Measurements from ENCODE around the gene C2CD4A. TPM values are rescaled to one million over a fixed set of nuclear protein-coding genes. Genes with fewer than 3 reads are reported as not detected.

C2CD4A gene
- total RNA-seq, 3 donors from 2014 or later (not counting 1 experiment from before 2014, with no cell fraction given) = not detected

GRCh38 chr15:62107571-62108121 is 40.9 kb downstream of the C2CD4A start:
- Mint-ChIP-seq H3K36me3 (no peaks in the 10 kb centered on the region), H3K27ac (no peak overlapping the region), H3K4me3 (no peak overlapping the region), H3K9me3 (no peaks in the 10 kb centered on the region), H3K4me1 (no peaks in the 10 kb centered on the region), H3K27me3 (ENCODE audit: low read depth in 2 of 2) (peaks cover 21 to 30% of the 10 kb centered on the region in 2 donors)
- Histone ChIP-seq H3K27me3 (ENCODE audit: control insufficient read depth, insufficient read depth, low read length) (no peaks in the 10 kb centered on the region), H3K27ac (ENCODE audit: low read length) (no peak overlapping the region), H3K4me3 (ENCODE audit: low read length) (no peak overlapping the region), H3K4me1 (ENCODE audit: control insufficient read depth, insufficient read depth, low read length) (no peaks in the 10 kb centered on the region), H3K36me3 (ENCODE audit: control insufficient read depth, insufficient read depth, low read length) (no peaks in the 10 kb centered on the region), H3K9me3 (ENCODE audit: control insufficient read depth, insufficient read depth, low read length) (no peaks in the 10 kb centered on the region)
- DNase-seq = no peak
- no peak for ATAC-seq
- no peak for TF ChIP-seq CTCF (IDR thresholded peaks at IDR 0.05)
- 100% methylated on average over 2 of the region's 2 CpGs for WGBS (ENCODE audit: insufficient coverage)
- intact Hi-C loops (cut with micrococcal nuclease) = no loop called here

- 70% methylated on average over 2 of the region's 2 CpGs for WGBS (ENCODE audit: insufficient coverage)
- ATAC-seq (no peak), DNase-seq (no peak)
- no peak overlapping the region for H3K4me3 Mint-ChIP-seq
- Histone ChIP-seq H3K27me3 (ENCODE audit: control insufficient read depth, insufficient read depth, low read length) (no peaks in the 10 kb centered on the region), H3K36me3 (ENCODE audit: control insufficient read depth, insufficient read depth, low read length) (no peaks in the 10 kb centered on the region), H3K4me3 (ENCODE audit: low read length) (no peak overlapping the region), H3K4me1 (ENCODE audit: control insufficient read depth, insufficient read depth, low read length) (no peaks in the 10 kb centered on the region), H3K27ac (ENCODE audit: low read length) (no peak overlapping the region), H3K9me3 (ENCODE audit: control insufficient read depth, insufficient read depth, low read length) (no peaks in the 10 kb centered on the region)
- TF ChIP-seq CTCF (IDR thresholded peaks at IDR 0.05) = no peak
- H3K27ac Mint-ChIP-seq = no peak overlapping the region
- peaks cover 23 to 28% of the 10 kb centered on the region in 2 donors for H3K27me3 Mint-ChIP-seq (ENCODE audit: low read depth in 2 of 2)
- H3K4me1 Mint-ChIP-seq = no peaks in the 10 kb centered on the region
- no peaks in the 10 kb centered on the region for H3K36me3 Mint-ChIP-seq
- intact Hi-C loops (cut with micrococcal nuclease) = no loop called here
- H3K9me3 Mint-ChIP-seq = no peaks in the 10 kb centered on the region
Measured at GRCh38 chr15:62108411-62108810, 41.6 kb downstream of the C2CD4A start.

- DNase-seq (no peak), ATAC-seq (no peak)
- H3K27me3 Mint-ChIP-seq (ENCODE audit: low read depth in 2 of 2) = peaks cover 21 to 25% of the 10 kb centered on the region in 2 donors
- intact Hi-C loops (cut with micrococcal nuclease) = no loop called here
- no peaks in the 10 kb centered on the region for H3K9me3 Mint-ChIP-seq
- no peak overlapping the region for H3K27ac Mint-ChIP-seq
- no peak for TF ChIP-seq CTCF (IDR thresholded peaks at IDR 0.05)
- Histone ChIP-seq H3K27ac (ENCODE audit: low read length) (no peak overlapping the region), H3K27me3 (ENCODE audit: control insufficient read depth, insufficient read depth, low read length) (no peaks in the 10 kb centered on the region), H3K4me1 (ENCODE audit: control insufficient read depth, insufficient read depth, low read length) (no peaks in the 10 kb centered on the region), H3K36me3 (ENCODE audit: control insufficient read depth, insufficient read depth, low read length) (no peaks in the 10 kb centered on the region), H3K9me3 (ENCODE audit: control insufficient read depth, insufficient read depth, low read length) (no peaks in the 10 kb centered on the region), H3K4me3 (ENCODE audit: low read length) (no peak overlapping the region)
- no peaks in the 10 kb centered on the region for H3K4me1 Mint-ChIP-seq
- no peak overlapping the region for H3K4me3 Mint-ChIP-seq
- no peaks in the 10 kb centered on the region for H3K36me3 Mint-ChIP-seq
- 100% methylated on average over 1 of the region's 1 CpG for WGBS (ENCODE audit: insufficient coverage)
Measured at GRCh38 chr15:62109437-62109836, 42.7 kb downstream of the C2CD4A start.
